ENCODE data around the gene LPCAT3.

LPCAT3 gene

GRCh38 chr12:6952121-6952862 is 66.0 kb downstream of the LPCAT3 start:
- Histone ChIP-seq H3K9me2 (replicated peaks; ENCODE audit: low read depth, low read length) (no peaks in the 10 kb centered on the region), H3K9me3 (ENCODE audit: insufficient read depth, low read depth, low read length) (no peaks in the 10 kb centered on the region), H3F3A (ENCODE audit: low read depth) (no peaks in the 10 kb centered on the region), H4K20me1 (ENCODE audit: insufficient read depth, low read length, poor library complexity, severe bottlenecking) (no peaks in the 10 kb centered on the region), H3K4me1 (ENCODE audit: insufficient read depth, low read length, poor library complexity, severe bottlenecking) (peaks cover 63% of the 10 kb centered on the region), H3K27me3 (ENCODE audit: insufficient read depth, low read length, poor library complexity, severe bottlenecking) (no peaks in the 10 kb centered on the region), H3K9ac (ENCODE audit: low read depth, low read length, poor library complexity, severe bottlenecking) (peak overlapping the region; percentile 97), H3K79me2 (ENCODE audit: insufficient read depth, low read length) (peaks cover 73% of the 10 kb centered on the region), H3K4me3 (ENCODE audit: low read length, poor library complexity, severe bottlenecking) (peak overlapping the region; percentile 91), H3K4me2 (ENCODE audit: low read depth, low read length, poor library complexity, severe bottlenecking) (peak overlapping the region; percentile 97), H2AFZ (ENCODE audit: low read length) (no peak overlapping the region), H3K36me3 (ENCODE audit: insufficient read depth, low read length) (no peaks in the 10 kb centered on the region)
- TF ChIP-seq EZH2phosphoT487 (IDR thresholded peaks at IDR 0.05; ENCODE audit: borderline replicate concordance) (no peak), CTCF (conservative IDR thresholded peaks at IDR 0.05; ENCODE audit: low read length) (peak; percentile 33; the same call in 1 of the 2 replicates)

- H3F3A ChIP-seq (ENCODE audit: low read depth): no peaks in the 10 kb centered on the region
- H3K9ac ChIP-seq (ENCODE audit: low read depth, low read length, poor library complexity, severe bottlenecking): peak overlapping the region; percentile 97
- H3K36me3 ChIP-seq (ENCODE audit: insufficient read depth, low read length): no peaks in the 10 kb centered on the region
- peak overlapping the region; percentile 91 for H3K4me3 ChIP-seq (ENCODE audit: low read length, poor library complexity, severe bottlenecking)
- peaks cover 57% of the 10 kb centered on the region for H3K4me1 ChIP-seq (ENCODE audit: insufficient read depth, low read length, poor library complexity, severe bottlenecking)
- no peaks in the 10 kb centered on the region for H3K9me3 ChIP-seq (ENCODE audit: insufficient read depth, low read depth, low read length)
- no peaks in the 10 kb centered on the region for H3K27me3 ChIP-seq (ENCODE audit: insufficient read depth, low read length, poor library complexity, severe bottlenecking)
- H2AFZ ChIP-seq (ENCODE audit: low read length): peak overlapping the region; percentile 17; the same call in 1 of the 2 replicates
- H3K79me2 ChIP-seq (ENCODE audit: insufficient read depth, low read length): peaks cover 72% of the 10 kb centered on the region
- no peaks in the 10 kb centered on the region for H3K9me2 ChIP-seq (replicated peaks; ENCODE audit: low read depth, low read length)
- no peak for TF ChIP-seq CTCF (conservative IDR thresholded peaks at IDR 0.05; ENCODE audit: low read length)
- TF ChIP-seq EZH2phosphoT487 (IDR thresholded peaks at IDR 0.05; ENCODE audit: borderline replicate concordance): no peak
- peak overlapping the region; percentile 97 for H3K4me2 ChIP-seq (ENCODE audit: low read depth, low read length, poor library complexity, severe bottlenecking)
- H4K20me1 ChIP-seq (ENCODE audit: insufficient read depth, low read length, poor library complexity, severe bottlenecking): no peaks in the 10 kb centered on the region
These were observed 66.6 kb downstream of the LPCAT3 start for GRCh38 chr12:6951551-6952120.

- Histone ChIP-seq H3F3A (ENCODE audit: low read depth) (no peaks in the 10 kb centered on the region), H3K79me2 (ENCODE audit: insufficient read depth, low read length) (peaks cover 72% of the 10 kb centered on the region), H3K4me3 (ENCODE audit: low read length, poor library complexity, severe bottlenecking) (peak within 1 kb of the TSS; percentile 91), H3K9ac (ENCODE audit: low read depth, low read length, poor library complexity, severe bottlenecking) (peak within 1 kb of the TSS; percentile 97), H4K20me1 (ENCODE audit: insufficient read depth, low read length, poor library complexity, severe bottlenecking) (no peaks in the 10 kb centered on the region), H3K4me1 (ENCODE audit: insufficient read depth, low read length, poor library complexity, severe bottlenecking) (peaks cover 56% of the 10 kb centered on the region), H3K9me2 (replicated peaks; ENCODE audit: low read depth, low read length) (no peaks in the 10 kb centered on the region), H3K4me2 (ENCODE audit: low read depth, low read length, poor library complexity, severe bottlenecking) (peak within 1 kb of the TSS; percentile 97), H3K9me3 (ENCODE audit: insufficient read depth, low read depth, low read length) (no peaks in the 10 kb centered on the region), H2AFZ (ENCODE audit: low read length) (peak within 1 kb of the TSS; percentile 17; the same call in 1 of the 2 replicates), H3K36me3 (ENCODE audit: insufficient read depth, low read length) (no peaks in the 10 kb centered on the region), H3K27me3 (ENCODE audit: insufficient read depth, low read length, poor library complexity, severe bottlenecking) (no peaks in the 10 kb centered on the region)
- no peak for TF ChIP-seq EZH2phosphoT487 (IDR thresholded peaks at IDR 0.05; ENCODE audit: borderline replicate concordance)
- no peak for TF ChIP-seq CTCF (conservative IDR thresholded peaks at IDR 0.05; ENCODE audit: low read length)
These were observed 67.3 kb downstream of the LPCAT3 start, which contains the start of gene PTPN6 for GRCh38 chr12:6950811-6951540. TSS of gene PTPN6 (plus strand) at chr12:6951356. CDS start at chr12:6951513, 157 bp downstream.
